GM21576 (cell line): ENCODE data around the gene AMDHD1.

Experiments used
- ATAC-seq: cut with Tn5 transposase; IDR thresholded peaks from one replicate; pipeline ENCODE4 v1.9.1; 2021; ENCODE audit warnings: mild to moderate bottlenecking, moderate library complexity; ENCODE audit not compliant: unreplicated experiment

The AMDHD1 gene

GRCh38 chr12:95994476-95994875, 51.3 kb downstream of the AMDHD1 start:
- no peak for ATAC-seq

- no peak for ATAC-seq
Observed at GRCh38 chr12:95995238-95996031, 52.3 kb downstream of the AMDHD1 start.

DNA sequence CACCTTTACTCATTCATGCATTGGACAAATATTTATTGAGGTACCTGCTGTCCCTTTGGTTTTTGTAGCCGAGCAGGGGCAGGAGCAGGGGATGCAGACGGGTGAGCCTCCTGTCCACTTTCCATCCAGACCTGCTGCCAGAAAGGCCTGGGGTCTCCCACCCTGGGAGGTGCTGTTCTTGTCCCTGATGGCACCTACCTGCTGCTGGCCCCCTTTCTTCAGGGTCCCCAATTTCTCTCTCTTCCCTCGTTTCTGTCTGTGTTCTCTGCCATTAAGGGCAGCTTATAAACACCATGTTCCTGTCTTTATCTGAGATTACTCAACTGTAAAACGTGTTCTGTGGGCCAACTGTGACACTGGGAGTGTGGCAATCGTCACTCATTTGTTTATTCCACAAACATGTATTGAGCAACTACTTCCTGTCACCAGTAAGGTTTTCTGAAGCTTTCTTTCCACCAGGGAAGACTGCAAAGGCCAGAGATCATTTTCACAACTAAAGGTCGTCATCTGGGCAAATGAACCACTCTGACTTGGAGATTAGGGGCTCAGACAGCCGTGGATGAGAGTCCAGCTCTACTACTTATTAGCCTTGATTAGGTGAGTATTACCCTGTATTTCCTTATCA, 53.0 kb downstream of the AMDHD1 start, which contains the start of gene HAL:
Gene HAL, minus strand, starts transcription at position 311 of the 625 bp plus-strand sequence. CDS start 434 bp downstream, outside the sequence.
- ATAC-seq: no peak

DNA sequence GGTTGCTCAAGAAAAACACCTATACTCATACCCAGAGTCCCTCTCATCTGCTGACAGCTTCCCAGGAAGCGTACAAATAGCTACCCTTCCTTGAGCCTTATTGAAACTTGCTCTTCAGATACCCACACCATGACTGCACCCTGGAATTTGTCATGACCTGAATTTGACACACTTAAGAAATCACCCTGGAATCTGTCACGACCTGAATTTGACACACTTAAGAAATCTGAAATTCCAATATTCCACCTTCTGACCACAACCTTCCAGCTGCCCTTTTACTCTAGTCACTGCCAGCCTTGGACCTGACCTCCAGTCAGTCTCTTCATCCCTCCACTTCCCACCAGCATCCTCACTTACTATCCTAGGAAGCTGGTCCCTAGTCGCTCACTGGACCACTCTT, 54.1 kb downstream of the AMDHD1 start:
- no peak for ATAC-seq

DNA sequence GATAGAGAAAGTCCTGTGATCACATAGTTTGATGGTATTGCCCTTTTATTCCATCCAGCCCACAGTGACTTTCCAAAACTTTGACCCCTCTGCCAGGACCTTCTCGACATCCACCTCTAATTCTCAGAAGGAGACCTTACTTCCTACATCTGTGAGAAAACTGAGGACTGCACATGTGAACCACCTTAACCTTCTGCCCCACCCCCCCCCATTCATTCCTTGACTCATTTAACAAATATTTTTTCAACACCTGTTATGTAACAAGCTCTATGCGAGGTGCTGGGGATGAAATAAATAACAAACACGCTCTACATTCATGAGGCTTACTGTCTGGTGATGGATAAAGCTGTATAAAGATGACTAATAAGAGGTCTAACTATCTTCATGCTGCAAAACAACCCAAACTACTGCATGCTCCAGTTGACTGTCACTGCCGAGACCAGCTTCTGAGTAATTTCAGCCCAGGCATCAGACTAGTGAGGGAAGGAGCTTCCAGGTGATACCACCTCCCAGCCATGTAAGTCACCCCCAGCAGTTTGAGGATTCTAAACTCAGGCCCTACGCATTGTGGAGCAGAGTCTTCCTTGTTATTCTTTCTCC, 54.9 kb downstream of the AMDHD1 start:
- no peak for ATAC-seq

- ATAC-seq: peak; percentile 98
Observed at GRCh38 chr12:95998611-95999286, 55.6 kb downstream of the AMDHD1 start.

DNA sequence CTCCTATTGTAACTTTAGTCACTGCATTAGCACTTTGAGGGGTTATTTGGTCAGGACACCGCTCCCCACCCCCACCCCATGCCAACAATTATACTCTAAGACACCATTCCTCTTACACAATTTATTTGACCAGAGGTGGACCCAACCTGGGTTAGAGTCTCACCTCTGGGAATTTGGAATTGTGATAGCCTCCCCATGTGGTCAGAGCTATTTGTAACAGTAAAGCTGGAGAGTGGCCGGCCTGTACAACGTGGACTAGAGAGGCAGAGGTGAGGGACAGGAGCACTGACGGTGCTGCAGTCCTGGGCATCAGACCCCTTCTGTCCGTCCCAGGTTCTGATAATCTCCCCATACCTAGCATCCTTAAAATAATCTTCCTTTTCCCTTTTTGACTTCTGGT, 56.4 kb downstream of the AMDHD1 start:
- no peak for ATAC-seq

DNA sequence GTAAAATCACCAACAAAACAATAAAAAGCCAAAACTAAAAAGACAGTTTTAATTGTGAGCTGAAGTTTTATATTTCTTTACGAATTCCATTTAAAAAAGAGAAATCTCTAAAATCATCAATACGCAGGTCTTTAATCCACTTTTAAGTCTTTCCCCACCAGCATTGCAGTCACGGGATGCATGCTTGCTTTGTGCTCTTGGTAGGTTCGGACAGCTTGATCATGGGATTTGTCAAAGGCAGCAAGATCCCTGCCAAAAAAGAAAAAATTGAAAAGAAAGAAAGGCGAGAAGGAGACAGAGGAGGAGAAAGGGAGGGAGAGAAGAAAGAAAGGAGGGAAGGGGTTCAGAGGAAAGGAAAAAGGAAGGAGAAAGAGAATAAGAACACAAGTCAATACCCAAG, 57.7 kb downstream of the AMDHD1 start:
- ATAC-seq: no peak

DNA sequence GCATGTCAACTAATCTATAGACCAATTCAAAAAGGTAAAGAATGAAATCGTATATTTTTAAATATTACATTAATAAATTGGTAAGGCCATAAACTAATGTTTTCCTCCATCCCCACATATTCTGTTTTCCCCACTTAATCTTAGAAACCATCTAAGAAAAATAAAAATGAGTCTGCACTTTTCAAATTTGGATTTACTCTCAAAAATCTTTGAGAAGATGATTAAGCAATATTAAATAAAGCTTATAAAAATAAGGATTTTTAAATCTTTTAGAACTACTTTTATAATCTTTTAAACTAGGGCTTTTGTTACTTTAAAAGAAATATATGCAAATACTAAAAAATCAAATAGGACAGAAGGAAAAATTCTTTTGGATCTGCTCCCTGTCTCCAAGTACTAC, 63.6 kb downstream of the AMDHD1 start:
- ATAC-seq: no peak

GRCh38 chr12:96007729-96008128, 64.6 kb downstream of the AMDHD1 start:
- no peak for ATAC-seq

DNA sequence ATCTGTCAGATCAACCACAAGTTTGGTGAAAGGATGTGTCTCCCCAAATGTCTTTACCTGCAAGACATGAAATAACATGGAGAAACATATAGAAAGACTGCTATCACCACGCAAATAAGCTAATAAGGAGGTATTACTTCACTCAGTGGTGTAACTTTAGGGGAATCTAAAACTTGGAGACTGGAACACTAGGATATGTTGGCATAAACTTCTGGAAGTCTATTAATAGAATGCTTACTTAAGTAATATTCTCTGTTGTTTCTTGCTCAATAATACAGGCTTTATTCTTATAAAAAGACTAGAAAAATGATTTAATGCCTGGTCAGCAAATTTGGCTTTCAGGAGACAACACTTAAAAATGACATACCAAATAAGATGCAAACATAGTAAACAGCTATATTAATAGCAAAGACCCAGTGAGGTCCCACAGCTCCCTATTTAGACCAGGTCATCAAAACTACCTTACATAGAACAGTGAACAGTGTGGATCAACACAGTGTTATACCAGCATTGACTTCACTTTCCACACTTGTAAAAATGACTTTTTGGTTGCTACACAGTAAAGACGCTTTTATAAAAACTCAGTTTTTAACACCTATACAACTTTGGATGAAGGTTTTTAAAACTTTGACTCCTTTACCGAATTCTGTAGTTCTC, 71.9 kb downstream of the AMDHD1 start:
- no peak for ATAC-seq

GRCh38 chr12:96015672-96016071, 72.5 kb downstream of the AMDHD1 start:
- ATAC-seq: no peak
